ENCODE results near the gene HTR7. TPM values are rescaled to one million over a fixed set of nuclear protein-coding genes. Genes with fewer than 3 reads are reported as not detected.
A peak's percentile ranks its signal among the peaks of the same experiment; 100 is the strongest.

The HTR7 gene
- total and polyA plus RNA-seq, 2 experiments from 2014 or later, result 0.23 to 1.8 TPM

DNA sequence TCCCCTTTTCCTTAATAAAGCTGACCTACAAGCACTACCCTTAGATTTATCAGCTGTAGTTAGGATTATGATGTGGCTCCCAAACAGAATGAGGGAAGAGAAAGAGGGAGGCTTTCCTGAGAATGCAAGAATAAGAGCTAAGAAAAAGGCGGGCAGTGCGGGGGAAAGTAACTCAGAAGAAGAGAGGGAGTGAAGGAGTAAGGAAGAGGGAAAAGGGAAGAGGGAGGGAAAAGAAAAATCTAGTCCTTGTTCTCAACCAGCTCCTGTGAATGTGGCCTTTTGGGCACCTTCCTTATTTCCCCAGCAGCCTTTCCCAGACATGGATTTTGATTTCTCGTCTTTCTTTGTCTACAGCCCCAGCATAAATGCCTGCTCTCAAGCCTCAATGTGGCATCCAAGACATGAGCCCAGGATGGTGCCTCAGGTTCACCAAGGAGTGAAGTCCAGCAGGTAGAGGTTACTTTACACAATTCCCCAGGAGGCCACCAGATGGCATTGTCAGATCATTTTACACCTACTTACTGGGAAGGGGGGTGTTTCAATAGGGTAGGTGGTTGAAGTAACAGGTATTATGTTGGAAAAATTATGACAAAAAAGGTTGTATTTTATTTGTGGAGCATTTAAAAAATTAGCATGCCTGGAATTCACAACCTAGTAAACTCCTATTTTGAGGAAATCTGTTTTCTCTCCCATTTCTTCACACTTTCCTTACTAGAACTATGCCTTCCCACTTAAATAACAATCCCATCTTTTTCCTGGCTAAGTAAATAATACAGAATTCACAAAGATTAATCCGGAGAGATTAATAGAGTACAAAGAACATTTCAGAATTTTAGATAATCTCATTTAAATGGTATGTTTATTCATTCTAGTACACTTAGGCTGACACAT lies 106.5 kb downstream of the HTR7 start:
- peak; percentile 58 for DNase-seq (ENCODE audit: low spot score)
- WGBS (ENCODE audit: low lambda C conversion rate, missing lambda C conversion rate), result 32% methylated on average over 4 of the region's 4 CpGs
- TF ChIP-seq CTCF (IDR thresholded peaks at IDR 0.05; ENCODE audit: poor library complexity) (peak; percentile 72), EZH2 (IDR thresholded peaks at IDR 0.05; ENCODE audit: borderline replicate concordance) (no peak), EZH2phosphoT487 (IDR thresholded peaks at IDR 0.05; ENCODE audit: low read depth, severe bottlenecking, unreplicated experiment) (no peak)

DNA sequence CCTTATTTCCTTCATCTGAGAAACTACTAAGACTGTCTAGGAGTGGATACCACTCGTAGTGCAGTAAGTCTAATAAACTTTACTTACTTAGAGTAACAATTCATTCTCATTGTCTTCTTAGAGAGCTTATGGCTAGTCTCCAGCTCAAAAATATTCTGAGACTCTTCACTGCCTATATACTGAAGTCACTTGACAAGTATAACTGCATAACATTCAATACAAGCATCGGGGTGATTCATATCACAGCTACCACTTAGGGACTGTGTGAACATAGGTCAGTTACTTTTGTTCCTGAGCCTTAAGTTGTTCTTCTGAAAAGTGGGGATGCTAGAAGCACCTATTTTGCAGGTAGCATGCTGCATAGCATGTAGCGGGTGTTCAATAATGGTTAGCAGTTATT lies 111.0 kb downstream of the HTR7 start:
- H3K4me3 ChIP-seq, result no peak overlapping the region
- no peaks in the 10 kb centered on the region for H3K36me3 ChIP-seq (replicated peaks; ENCODE audit: insufficient read depth, low read depth)
- 90% methylated on average over 3 of the region's 3 CpGs for WGBS (ENCODE audit: low lambda C conversion rate, missing lambda C conversion rate)
- no peaks in the 10 kb centered on the region for H3K4me1 ChIP-seq (ENCODE audit: insufficient read depth)
- no peaks in the 10 kb centered on the region for H3K79me2 ChIP-seq
- no peak overlapping the region for H2AFZ ChIP-seq
- H3K4me2 ChIP-seq, result no peak overlapping the region
- H3K9me3 ChIP-seq (ENCODE audit: low read depth), result no peaks in the 10 kb centered on the region
- no peaks in the 10 kb centered on the region for H3K9me2 ChIP-seq (replicated peaks; ENCODE audit: insufficient read depth)
- peaks cover 3% of the 10 kb centered on the region for H3K27me3 ChIP-seq
- no peak for DNase-seq (ENCODE audit: low spot score)
- TF ChIP-seq EZH2 (IDR thresholded peaks at IDR 0.05; ENCODE audit: borderline replicate concordance) (no peak), EZH2phosphoT487 (IDR thresholded peaks at IDR 0.05; ENCODE audit: low read depth, severe bottlenecking, unreplicated experiment) (no peak), CTCF (IDR thresholded peaks at IDR 0.05; ENCODE audit: poor library complexity) (no peak)
- H3K27ac ChIP-seq, result no peak overlapping the region
- H4K20me1 ChIP-seq (ENCODE audit: insufficient read depth, poor library complexity, severe bottlenecking), result no peaks in the 10 kb centered on the region

More for the DNA sequence above, 106.5 kb downstream of the HTR7 start:
- H3K4me1 ChIP-seq (ENCODE audit: insufficient read depth), result no peaks in the 10 kb centered on the region
- no peak overlapping the region for H3K4me3 ChIP-seq
- peaks cover 8% of the 10 kb centered on the region for H3K27me3 ChIP-seq
- H3K79me2 ChIP-seq, result no peaks in the 10 kb centered on the region
- no peaks in the 10 kb centered on the region for H3K9me3 ChIP-seq (ENCODE audit: low read depth)
- no peak overlapping the region for H3K27ac ChIP-seq
- no peaks in the 10 kb centered on the region for H3K9me2 ChIP-seq (replicated peaks; ENCODE audit: insufficient read depth)
- H3K36me3 ChIP-seq (replicated peaks; ENCODE audit: insufficient read depth, low read depth), result no peaks in the 10 kb centered on the region
- no peak overlapping the region for H2AFZ ChIP-seq
- H3K4me2 ChIP-seq, result no peak overlapping the region
- no peaks in the 10 kb centered on the region for H4K20me1 ChIP-seq (ENCODE audit: insufficient read depth, poor library complexity, severe bottlenecking)

GRCh38 chr10:90745565-90745964 lies 112.3 kb downstream of the HTR7 start:
- TF ChIP-seq CTCF (IDR thresholded peaks at IDR 0.05; ENCODE audit: poor library complexity) (no peak), EZH2 (IDR thresholded peaks at IDR 0.05; ENCODE audit: borderline replicate concordance) (no peak), EZH2phosphoT487 (IDR thresholded peaks at IDR 0.05; ENCODE audit: low read depth, severe bottlenecking, unreplicated experiment) (no peak)
- no peaks in the 10 kb centered on the region for H3K4me1 ChIP-seq (ENCODE audit: insufficient read depth)
- H4K20me1 ChIP-seq (ENCODE audit: insufficient read depth, poor library complexity, severe bottlenecking), result no peaks in the 10 kb centered on the region
- H3K9me3 ChIP-seq (ENCODE audit: low read depth), result no peaks in the 10 kb centered on the region
- H2AFZ ChIP-seq, result no peak overlapping the region
- no peaks in the 10 kb centered on the region for H3K79me2 ChIP-seq
- H3K27me3 ChIP-seq, result peaks cover 3% of the 10 kb centered on the region
- H3K36me3 ChIP-seq (replicated peaks; ENCODE audit: insufficient read depth, low read depth), result no peaks in the 10 kb centered on the region
- 22% methylated on average over 2 of the region's 2 CpGs for WGBS (ENCODE audit: low lambda C conversion rate, missing lambda C conversion rate)
- H3K4me2 ChIP-seq, result no peak overlapping the region
- no peaks in the 10 kb centered on the region for H3K9me2 ChIP-seq (replicated peaks; ENCODE audit: insufficient read depth)
- no peak overlapping the region for H3K27ac ChIP-seq
- no peak overlapping the region for H3K4me3 ChIP-seq
- no peak for DNase-seq (ENCODE audit: low spot score)

Measured in hepatocyte (in vitro differentiated cells).